GM19239 (cell line): ENCODE measurements around the gene LY6G5B.
"Not testable (repeated sequence)": the region's sequence is repeated elsewhere in the genome, so short reads cannot be mapped to it uniquely, and the experiment has no call there.

Experiments used
- DNase-seq: peaks from one replicate; pipeline ENCODE4 v3.0.0; 2011; ENCODE audit warnings: low spot score; ENCODE audit not compliant: insufficient read length
- FAIRE-seq: peaks from 2 replicates; lab custom pipeline; 2011; peaks lifted over from hg19 to GRCh38; lab: Jason Lieb, UNC

Gene LY6G5B

GRCh38 chr6:31709157-31709556 is 39.4 kb downstream of the LY6G5B start:
- not testable (repeated sequence) for FAIRE-seq, DNase-seq

- no peak for DNase-seq
- FAIRE-seq = no peak
These were observed 40.9 kb downstream of the LY6G5B start for GRCh38 chr6:31710523-31711219.

GRCh38 chr6:31711233-31711632 is 41.5 kb downstream of the LY6G5B start:
- DNase-seq (no peak), FAIRE-seq (no peak)

- DNase-seq (no peak), FAIRE-seq (no peak)
These were observed 42.5 kb downstream of the LY6G5B start for GRCh38 chr6:31712296-31712695.

DNA sequence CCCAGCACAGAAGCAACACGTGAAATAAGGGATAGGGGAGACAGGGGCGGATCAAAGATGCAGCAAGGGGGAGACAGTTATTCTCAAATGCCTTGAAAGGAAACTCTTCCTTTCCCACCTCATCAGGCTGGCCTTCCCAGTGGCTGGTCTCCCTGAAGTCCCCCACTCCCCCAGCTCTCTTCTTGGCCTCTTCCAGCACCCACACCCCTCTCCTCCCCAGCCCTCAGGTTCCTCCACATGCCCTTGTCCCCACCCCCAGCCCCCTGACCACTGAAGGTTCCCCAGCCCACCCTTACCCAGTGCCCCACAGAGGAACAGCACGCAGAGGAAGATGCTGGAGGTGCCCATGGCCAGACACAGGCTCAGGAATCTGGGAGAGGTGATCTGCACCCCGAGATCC is 43.7 kb downstream of the LY6G5B start:
- FAIRE-seq (no peak), DNase-seq (no peak)

GRCh38 chr6:31713991-31714684 is 44.4 kb downstream of the LY6G5B start:
- no peak for FAIRE-seq
- no peak for DNase-seq

DNA sequence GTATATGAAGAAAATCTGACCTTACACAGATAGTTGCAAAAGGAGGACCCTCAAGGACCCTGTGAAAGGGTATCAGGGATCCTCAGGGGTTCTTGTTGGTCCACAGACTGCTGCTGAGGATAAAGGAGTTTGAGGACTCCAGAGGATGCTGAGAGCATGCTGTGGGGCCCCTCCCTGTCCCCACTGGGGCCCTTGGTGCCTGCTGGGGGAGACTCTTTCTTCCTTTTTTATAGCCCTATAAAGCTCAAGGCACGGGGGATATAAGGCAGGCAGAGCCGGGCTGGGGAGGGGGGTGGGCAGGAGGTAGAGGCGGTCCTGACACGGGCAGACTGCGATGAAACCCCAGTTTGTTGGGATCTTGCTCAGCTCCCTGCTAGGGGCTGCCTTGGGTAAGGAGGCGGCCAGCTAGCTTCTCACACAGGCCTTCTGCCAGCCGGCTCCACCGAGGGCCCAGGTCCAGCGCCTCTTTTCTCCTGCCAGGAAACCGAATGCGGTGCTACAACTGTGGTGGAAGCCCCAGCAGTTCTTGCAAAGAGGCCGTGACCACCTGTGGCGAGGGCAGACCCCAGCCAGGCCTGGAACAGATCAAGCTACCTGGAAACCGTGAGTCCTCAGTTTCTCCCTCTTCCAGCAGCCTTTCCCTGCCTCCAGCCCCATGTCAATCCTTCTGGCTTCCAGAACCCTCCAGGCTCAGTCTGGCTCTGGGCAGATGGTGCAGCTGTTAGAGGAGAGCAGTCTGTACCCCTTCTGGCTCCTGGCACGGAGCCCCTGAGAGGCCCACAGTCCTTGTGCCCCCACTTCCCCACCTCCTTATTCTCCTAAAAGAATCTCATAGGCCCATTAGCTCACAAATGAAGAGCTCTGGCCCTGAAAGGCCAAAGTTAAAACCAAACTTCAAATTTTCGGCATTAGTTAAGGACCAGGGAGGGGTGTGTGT is 45.5 kb downstream of the LY6G5B start, which contains the start of gene LY6G6D:
Gene LY6G6D (plus strand): TSS at position 327 of the 937 bp plus-strand sequence. CDS start 8 bp downstream, at position 335.
- DNase-seq = no peak
- FAIRE-seq = no peak

- no peak for FAIRE-seq
- no peak for DNase-seq
These were observed 47.9 kb downstream of the LY6G5B start for GRCh38 chr6:31717499-31718222.

GRCh38 chr6:31718265-31718664 is 48.5 kb downstream of the LY6G5B start:
- FAIRE-seq (no peak), DNase-seq (no peak)

- FAIRE-seq (no peak), DNase-seq (no peak)
These were observed 49.2 kb downstream of the LY6G5B start for GRCh38 chr6:31719001-31719400.

GRCh38 chr6:31720196-31720770 is 50.5 kb downstream of the LY6G5B start:
- DNase-seq = no peak
- FAIRE-seq = no peak

- no peak for DNase-seq
- FAIRE-seq = no peak
These were observed 51.7 kb downstream of the LY6G5B start, which contains the start of gene LY6G6C for GRCh38 chr6:31721351-31722020. Gene LY6G6C (minus strand): TSS chr6:31721746. CDS start chr6:31721679, 67 bp downstream.

DNA sequence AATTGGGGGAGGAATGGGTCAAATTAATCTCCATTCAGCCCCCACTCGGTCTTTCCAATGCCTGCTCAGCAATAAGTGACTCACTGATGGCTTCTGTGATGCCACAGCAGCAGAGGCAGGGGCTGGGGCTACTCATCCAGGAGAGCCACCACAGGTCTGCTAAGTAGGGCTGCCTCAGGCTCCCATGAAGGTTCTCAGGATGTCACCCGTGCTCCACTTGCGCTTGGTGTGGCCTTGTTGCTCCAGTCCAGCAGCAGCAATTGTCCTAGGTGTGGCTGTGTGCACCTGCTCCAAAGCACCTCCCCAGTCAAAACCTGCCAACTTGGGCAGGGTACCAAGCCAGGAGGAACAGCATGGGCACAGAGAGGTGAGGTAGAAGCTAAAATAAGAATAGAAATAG is 52.4 kb downstream of the LY6G5B start:
- no peak for DNase-seq
- no peak for FAIRE-seq
